GM12878 (cell line): Measurements from ENCODE around the gene HCAR3.

Source experiments
- DPF2 ChIP-seq: fragments of 450-650 bp; IDR thresholded peaks from 2 replicates; pipeline ENCODE4 v1.6.1; 2017; ENCODE audit warnings: mild to moderate bottlenecking
- EP300 ChIP-seq, 2 experiments: fragments of 150-350 bp in 1 of 2; IDR thresholded peaks; 2 replicates each; pipeline ENCODE4 v1.6.1; 2011 to 2012; ENCODE audit warnings: low read depth in 2 of 2, low read length in 2 of 2, borderline replicate concordance in 1 of 2, improper control_type of control experiment in 1 of 2, inconsistent platforms in 1 of 2; ENCODE audit not compliant: control insufficient read depth in 1 of 2
- EZH2 ChIP-seq: IDR thresholded peaks from 2 replicates; pipeline ENCODE4 v1.6.1; 2012; ENCODE audit warnings: low read depth, mild to moderate bottlenecking, control low read depth, inconsistent platforms, low read length, borderline replicate concordance; ENCODE audit not compliant: control insufficient read depth
- JUND ChIP-seq: IDR thresholded peaks from 2 replicates; pipeline ENCODE4 v1.6.1; 2012; ENCODE audit warnings: low read depth, mild to moderate bottlenecking, low read length, improper control_type of control experiment, moderate library complexity
- MXI1 ChIP-seq: fragments of 150-350 bp; IDR thresholded peaks from 2 replicates; pipeline ENCODE4 v1.6.1; 2011; ENCODE audit warnings: low read depth, mild to moderate bottlenecking, inconsistent platforms, low read length, improper control_type of control experiment
- SMC3 ChIP-seq: IDR thresholded peaks from 2 replicates; pipeline ENCODE4 v1.6.1; 2011; ENCODE audit warnings: low read length, improper control_type of control experiment, borderline replicate concordance
- SP1 ChIP-seq: IDR thresholded peaks from one replicate; pipeline ENCODE4 v1.6.1; 2011; ENCODE audit warnings: low read depth, low read length
- SPI1 ChIP-seq: IDR thresholded peaks from 2 replicates; pipeline ENCODE4 v1.6.1; 2011; ENCODE audit warnings: low read depth, mild to moderate bottlenecking, low read length, moderate library complexity, borderline replicate concordance; ENCODE audit not compliant: insufficient read depth
- ZNF274 ChIP-seq: IDR thresholded peaks from one replicate; pipeline ENCODE4 v1.8.0; 2011; ENCODE audit not compliant: insufficient read length, insufficient read depth
- TF ChIP-seq, protein P1 (sequence below): IDR thresholded peaks from 2 replicates; pipeline ENCODE4 v1.6.1; 2012; ENCODE audit warnings: low read depth, low read length, improper control_type of control experiment
- TF ChIP-seq, protein P2 (sequence below), 3 experiments: IDR thresholded peaks in 2 of 3; conservative IDR thresholded peaks in 1 of 3; 2 replicates each; pipeline ENCODE4 v1.5.1; 2011; ENCODE audit warnings: low read depth in 3 of 3, low read length in 3 of 3, mild to moderate bottlenecking in 3 of 3, control low read depth in 2 of 3, moderate library complexity in 2 of 3, inconsistent platforms in 1 of 3, mixed read lengths in 1 of 3; ENCODE audit not compliant: control insufficient read depth in 2 of 3, insufficient read depth in 1 of 3; ENCODE audit errors: extremely low read depth in 1 of 3
- TF ChIP-seq, protein P3 (sequence below): IDR thresholded peaks from 2 replicates; pipeline ENCODE4 v1.6.1; 2011; ENCODE audit warnings: borderline replicate concordance, low read depth, mild to moderate bottlenecking, moderate library complexity, mixed read lengths, low read length; ENCODE audit not compliant: insufficient read depth; ENCODE audit errors: extremely low read length
- TF ChIP-seq, protein P4 (sequence below): fragments of 450-650 bp; IDR thresholded peaks from 2 replicates; pipeline ENCODE4 v1.6.1; 2016; ENCODE audit warnings: mild to moderate bottlenecking

DNA sequence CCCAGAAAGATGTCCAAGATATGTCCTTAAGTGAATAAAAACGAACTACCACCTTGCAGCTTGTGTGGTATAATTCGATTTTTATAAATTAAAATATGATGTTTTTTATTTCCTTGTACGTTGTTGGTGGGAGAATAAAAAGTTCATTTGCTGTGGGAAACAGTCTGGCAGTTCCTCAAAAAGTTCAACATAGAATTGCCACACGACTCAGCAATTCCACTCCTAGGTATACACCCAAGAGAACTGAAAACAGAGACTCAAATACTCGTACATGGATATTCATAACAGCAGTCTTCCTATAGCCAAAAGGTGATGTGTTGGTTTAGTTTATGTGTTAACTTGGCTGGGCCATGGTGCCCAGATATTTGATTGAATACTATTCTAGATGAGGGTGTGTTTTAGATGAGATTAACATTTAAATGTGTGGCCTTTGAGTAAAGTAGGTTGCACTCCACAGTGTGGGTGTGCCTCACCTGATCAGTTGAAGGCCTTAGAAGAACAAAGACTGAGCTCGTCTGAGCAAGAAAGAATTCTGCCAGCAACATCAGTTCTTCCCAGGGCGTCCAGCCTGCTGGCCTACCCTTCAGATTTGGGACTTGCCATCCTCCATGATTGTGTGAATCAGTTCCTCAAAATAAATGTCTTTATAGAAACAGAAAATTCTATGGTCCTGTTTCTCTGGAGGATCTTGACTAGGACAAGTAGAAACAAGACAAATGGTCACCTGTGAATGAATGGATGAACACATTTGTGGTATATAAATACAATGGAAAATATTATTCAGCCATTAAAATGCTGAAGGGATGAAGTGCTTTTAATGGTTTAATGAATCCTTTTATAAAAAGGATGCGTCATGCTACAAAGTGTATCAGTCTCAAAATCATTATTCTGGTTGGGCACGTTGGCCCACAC lies 30.9 kb upstream of the HCAR3 start:
- TF ChIP-seq SMC3 (no peak), JUND (no peak), MXI1 (no peak), ZNF274 (no peak), SP1 (no peak), SPI1 (peak; percentile 28; the same call in 1 of the 2 replicates), EZH2 (no peak), EP300 (IDR thresholded peaks at IDR 0.05; ENCODE audit: borderline replicate concordance in 1 of 2, control insufficient read depth in 1 of 2, low read depth in 2 of 2, low read length in 2 of 2) (no peak), DPF2 (no peak)
- TF ChIP-seq, protein P1, sequence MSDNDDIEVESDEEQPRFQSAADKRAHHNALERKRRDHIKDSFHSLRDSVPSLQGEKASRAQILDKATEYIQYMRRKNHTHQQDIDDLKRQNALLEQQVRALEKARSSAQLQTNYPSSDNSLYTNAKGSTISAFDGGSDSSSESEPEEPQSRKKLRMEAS = no peak
- TF ChIP-seq, protein P2, sequence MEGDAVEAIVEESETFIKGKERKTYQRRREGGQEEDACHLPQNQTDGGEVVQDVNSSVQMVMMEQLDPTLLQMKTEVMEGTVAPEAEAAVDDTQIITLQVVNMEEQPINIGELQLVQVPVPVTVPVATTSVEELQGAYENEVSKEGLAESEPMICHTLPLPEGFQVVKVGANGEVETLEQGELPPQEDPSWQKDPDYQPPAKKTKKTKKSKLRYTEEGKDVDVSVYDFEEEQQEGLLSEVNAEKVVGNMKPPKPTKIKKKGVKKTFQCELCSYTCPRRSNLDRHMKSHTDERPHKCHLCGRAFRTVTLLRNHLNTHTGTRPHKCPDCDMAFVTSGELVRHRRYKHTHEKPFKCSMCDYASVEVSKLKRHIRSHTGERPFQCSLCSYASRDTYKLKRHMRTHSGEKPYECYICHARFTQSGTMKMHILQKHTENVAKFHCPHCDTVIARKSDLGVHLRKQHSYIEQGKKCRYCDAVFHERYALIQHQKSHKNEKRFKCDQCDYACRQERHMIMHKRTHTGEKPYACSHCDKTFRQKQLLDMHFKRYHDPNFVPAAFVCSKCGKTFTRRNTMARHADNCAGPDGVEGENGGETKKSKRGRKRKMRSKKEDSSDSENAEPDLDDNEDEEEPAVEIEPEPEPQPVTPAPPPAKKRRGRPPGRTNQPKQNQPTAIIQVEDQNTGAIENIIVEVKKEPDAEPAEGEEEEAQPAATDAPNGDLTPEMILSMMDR (IDR thresholded peaks at IDR 0.05 in 2 of 3, conservative IDR thresholded peaks at IDR 0.05 in 1 of 3; ENCODE audit: control insufficient read depth in 2 of 3, extremely low read depth in 1 of 3, insufficient read depth in 1 of 3, low read depth in 3 of 3, low read length in 3 of 3) = no peak
- TF ChIP-seq, protein P3, sequence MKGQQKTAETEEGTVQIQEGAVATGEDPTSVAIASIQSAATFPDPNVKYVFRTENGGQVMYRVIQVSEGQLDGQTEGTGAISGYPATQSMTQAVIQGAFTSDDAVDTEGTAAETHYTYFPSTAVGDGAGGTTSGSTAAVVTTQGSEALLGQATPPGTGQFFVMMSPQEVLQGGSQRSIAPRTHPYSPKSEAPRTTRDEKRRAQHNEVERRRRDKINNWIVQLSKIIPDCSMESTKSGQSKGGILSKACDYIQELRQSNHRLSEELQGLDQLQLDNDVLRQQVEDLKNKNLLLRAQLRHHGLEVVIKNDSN = no peak
- TF ChIP-seq, protein P4, sequence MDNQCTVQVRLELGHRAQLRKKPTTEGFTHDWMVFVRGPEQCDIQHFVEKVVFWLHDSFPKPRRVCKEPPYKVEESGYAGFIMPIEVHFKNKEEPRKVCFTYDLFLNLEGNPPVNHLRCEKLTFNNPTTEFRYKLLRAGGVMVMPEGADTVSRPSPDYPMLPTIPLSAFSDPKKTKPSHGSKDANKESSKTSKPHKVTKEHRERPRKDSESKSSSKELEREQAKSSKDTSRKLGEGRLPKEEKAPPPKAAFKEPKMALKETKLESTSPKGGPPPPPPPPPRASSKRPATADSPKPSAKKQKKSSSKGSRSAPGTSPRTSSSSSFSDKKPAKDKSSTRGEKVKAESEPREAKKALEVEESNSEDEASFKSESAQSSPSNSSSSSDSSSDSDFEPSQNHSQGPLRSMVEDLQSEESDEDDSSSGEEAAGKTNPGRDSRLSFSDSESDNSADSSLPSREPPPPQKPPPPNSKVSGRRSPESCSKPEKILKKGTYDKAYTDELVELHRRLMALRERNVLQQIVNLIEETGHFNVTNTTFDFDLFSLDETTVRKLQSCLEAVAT = no peak
